GM10266 (cell line): ENCODE measurements around the gene MYO1F.

Source experiments
- DNase-seq: peaks from one replicate; pipeline ENCODE4 v3.0.0; 2012; ENCODE audit errors: extremely low spot score
- CTCF ChIP-seq: IDR thresholded peaks from 2 replicates; pipeline ENCODE4 v1.5.1; 2012; ENCODE audit warnings: mild to moderate bottlenecking, low read depth; ENCODE audit not compliant: control insufficient read depth, insufficient read depth; ENCODE audit errors: missing control alignments

The MYO1F gene

DNA sequence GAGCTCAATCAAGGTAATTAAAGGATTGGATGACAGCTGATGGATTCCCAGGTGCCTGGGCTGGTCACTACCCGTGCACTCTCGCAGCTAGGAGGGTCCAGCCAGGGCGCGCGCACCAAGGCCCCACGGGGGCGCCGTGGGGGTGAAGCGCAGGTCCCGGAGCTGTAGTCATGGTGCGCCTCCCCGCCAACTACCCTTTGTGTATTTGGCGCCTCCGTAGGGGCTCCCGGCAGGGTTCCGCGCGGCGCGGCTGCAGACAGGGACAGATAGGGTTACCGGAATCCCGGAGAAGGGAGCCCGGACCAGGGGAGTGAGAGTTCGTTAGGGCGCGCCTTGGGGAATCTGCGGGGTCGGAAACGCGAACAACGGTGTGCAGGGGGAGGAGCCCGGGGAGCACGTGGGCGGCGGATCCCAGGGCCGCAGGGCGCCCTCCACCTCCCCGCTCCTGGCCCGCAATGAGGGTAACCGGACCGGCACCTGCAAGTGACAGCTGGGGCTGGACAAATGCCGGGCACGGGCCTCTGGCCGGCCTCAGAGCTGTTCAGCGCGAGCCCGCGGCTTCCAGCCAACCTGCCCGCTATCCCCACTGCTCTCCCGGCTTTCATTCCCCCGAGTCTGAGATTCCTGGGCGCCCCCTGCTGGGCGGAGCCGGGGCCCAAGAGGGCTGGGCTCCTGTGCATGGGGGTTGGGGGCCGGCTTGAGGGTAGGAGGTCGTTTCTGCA, 71.4 kb downstream of the MYO1F start:
- peak; percentile 88 for DNase-seq
- peak; percentile 89 for TF ChIP-seq CTCF

DNA sequence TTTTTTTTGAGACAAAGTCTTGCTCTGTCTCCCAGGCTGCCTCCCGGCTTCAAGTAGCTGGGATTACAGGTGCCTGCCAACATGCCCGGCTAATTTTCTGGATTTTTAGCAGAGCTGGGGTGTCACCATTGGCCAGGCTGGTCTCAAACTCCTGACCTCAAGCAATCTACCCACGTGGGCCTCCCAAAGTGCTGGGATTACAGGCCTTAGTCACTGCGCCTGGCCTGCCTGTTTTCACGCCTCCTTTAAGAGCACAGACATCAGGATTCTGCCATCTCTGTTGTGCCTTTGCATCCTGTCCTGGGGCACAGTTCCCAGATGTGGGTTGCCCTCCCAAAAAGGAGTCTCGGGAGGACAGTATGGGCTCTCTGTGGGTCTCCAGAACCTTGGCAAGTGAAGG, 72.3 kb downstream of the MYO1F start:
- DNase-seq, result no peak
- no peak for TF ChIP-seq CTCF

DNA sequence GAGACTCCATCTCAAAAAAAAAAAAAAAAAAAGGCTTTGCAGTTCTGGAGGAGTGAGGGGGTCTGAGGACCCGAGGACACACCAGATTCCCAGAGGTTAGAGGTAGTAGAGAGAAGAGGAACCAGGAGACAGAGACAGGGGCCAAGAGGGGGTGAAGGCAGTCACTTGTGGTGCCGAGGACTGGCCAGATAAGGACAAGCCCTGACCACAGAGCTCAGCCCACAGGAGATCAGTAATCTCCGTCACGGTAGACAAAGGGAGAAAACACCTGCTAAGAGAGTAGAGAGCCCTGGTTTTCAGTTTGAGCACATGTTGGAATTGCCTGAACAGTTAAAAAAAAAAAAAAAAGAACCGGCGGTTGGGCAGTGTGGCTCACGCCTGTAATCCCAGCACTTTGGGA, 73.1 kb downstream of the MYO1F start:
- no peak for DNase-seq
- no peak for TF ChIP-seq CTCF

GRCh38 chr19:8503510-8503909, 73.7 kb downstream of the MYO1F start:
- no peak for DNase-seq
- TF ChIP-seq CTCF, result no peak

- no peak for DNase-seq
- no peak for TF ChIP-seq CTCF
Measured at GRCh38 chr19:8501981-8502380, 75.3 kb downstream of the MYO1F start.

GRCh38 chr19:8501516-8501915, 75.7 kb downstream of the MYO1F start:
- DNase-seq, result no peak

More at GRCh38 chr19:8501516-8501915, 75.7 kb downstream of the MYO1F start:
- no peak for TF ChIP-seq CTCF
